Thyroid gland (tissue), 4 donors: Measurements from ENCODE around the gene GRAMD1B.

ENCODE experiments used
- POLR2A ChIP-seq, 2 donors: fragments of 450-650 bp; IDR thresholded peaks; one replicate each; pipeline ENCODE4 v1.6.1; 2017; ENCODE audit warnings: antibody characterized with exemption in 2 of 2, mild to moderate bottlenecking in 2 of 2, moderate library complexity in 1 of 2
- TF ChIP-seq, protein P1 (sequence below), 6 experiments: fragments of 200-600 bp in 3 of 6; fragments of 450-650 bp in 3 of 6; sonication (generic) in 3 of 6; IDR thresholded peaks; one replicate each; pipeline ENCODE4 v1.5.1; 2016 to 2019; ENCODE audit warnings: antibody characterized with exemption in 6 of 6, mild to moderate bottlenecking in 2 of 6, inconsistent platforms in 1 of 6, moderate library complexity in 1 of 6

DNA sequence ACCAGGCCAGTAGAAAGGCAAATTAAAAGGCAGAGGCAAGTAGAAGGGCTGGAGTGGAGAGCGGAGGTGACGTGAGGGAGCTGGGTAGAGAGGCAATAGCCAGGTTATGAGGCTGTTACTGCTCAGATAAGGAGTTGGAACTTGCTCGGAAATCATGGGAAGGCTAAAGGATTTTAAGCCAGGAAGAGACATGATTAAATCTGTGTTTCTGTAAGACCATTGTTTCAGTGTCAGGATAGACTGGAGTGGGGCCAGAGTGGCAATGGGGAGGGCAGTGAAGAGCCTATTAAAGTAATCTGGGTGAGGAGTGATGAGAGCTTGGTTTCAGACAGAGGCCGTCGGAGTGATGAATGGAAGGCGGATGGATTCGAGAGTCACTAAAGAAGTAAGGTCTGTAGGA is 39.0 kb downstream of the GRAMD1B start:
- TF ChIP-seq POLR2A (IDR thresholded peaks at IDR 0.05): no peak
- TF ChIP-seq, protein P1, sequence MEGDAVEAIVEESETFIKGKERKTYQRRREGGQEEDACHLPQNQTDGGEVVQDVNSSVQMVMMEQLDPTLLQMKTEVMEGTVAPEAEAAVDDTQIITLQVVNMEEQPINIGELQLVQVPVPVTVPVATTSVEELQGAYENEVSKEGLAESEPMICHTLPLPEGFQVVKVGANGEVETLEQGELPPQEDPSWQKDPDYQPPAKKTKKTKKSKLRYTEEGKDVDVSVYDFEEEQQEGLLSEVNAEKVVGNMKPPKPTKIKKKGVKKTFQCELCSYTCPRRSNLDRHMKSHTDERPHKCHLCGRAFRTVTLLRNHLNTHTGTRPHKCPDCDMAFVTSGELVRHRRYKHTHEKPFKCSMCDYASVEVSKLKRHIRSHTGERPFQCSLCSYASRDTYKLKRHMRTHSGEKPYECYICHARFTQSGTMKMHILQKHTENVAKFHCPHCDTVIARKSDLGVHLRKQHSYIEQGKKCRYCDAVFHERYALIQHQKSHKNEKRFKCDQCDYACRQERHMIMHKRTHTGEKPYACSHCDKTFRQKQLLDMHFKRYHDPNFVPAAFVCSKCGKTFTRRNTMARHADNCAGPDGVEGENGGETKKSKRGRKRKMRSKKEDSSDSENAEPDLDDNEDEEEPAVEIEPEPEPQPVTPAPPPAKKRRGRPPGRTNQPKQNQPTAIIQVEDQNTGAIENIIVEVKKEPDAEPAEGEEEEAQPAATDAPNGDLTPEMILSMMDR (IDR thresholded peaks at IDR 0.05): no peak
